H9 (cell line): Measurements from ENCODE around the gene TNIK. TPM values are rescaled to one million over a fixed set of nuclear protein-coding genes. Genes with fewer than 3 reads are reported as not detected.

Experiments used
- DNase-seq: peaks from one replicate; pipeline ENCODE4 v3.0.0-alpha.2; 2017
- H2AFZ ChIP-seq: one replicate; pipeline ENCODE4 v1.6.1; 2013; ENCODE audit warnings: mild to moderate bottlenecking, low read length, control low read depth, moderate library complexity
- H2AK5ac ChIP-seq: 2 replicates; pipeline ENCODE4 v1.6.1; 2013; ENCODE audit warnings: low read length, control low read depth, mixed read lengths; ENCODE audit not compliant: insufficient read length
- H2BK120ac ChIP-seq: one replicate; pipeline ENCODE4 v1.6.1; 2013; ENCODE audit warnings: low read depth, mild to moderate bottlenecking, low read length, control low read depth, inconsistent platforms; ENCODE audit not compliant: poor library complexity, severe bottlenecking
- H2BK12ac ChIP-seq: 2 replicates; pipeline ENCODE4 v1.6.1; 2013; ENCODE audit warnings: low read length, control low read depth, mixed read lengths, low read depth; ENCODE audit not compliant: insufficient read length
- H2BK15ac ChIP-seq: 2 replicates; pipeline ENCODE4 v1.6.1; 2013; ENCODE audit warnings: low read depth, low read length, control low read depth
- H2BK20ac ChIP-seq: one replicate; pipeline ENCODE4 v1.6.1; 2013; ENCODE audit warnings: low read depth, mild to moderate bottlenecking, low read length, control low read depth, inconsistent platforms; ENCODE audit not compliant: poor library complexity, severe bottlenecking
- H2BK5ac ChIP-seq: 2 replicates; pipeline ENCODE4 v1.6.1; 2013; ENCODE audit warnings: low read length, control low read depth, mixed read lengths; ENCODE audit not compliant: insufficient read length
- H3K14ac ChIP-seq: 2 replicates; pipeline ENCODE4 v1.6.1; 2013; ENCODE audit warnings: low read length, control low read depth; ENCODE audit not compliant: insufficient read depth
- H3K18ac ChIP-seq: 2 replicates; pipeline ENCODE4 v1.6.1; 2013; ENCODE audit warnings: low read depth, mild to moderate bottlenecking, mixed read lengths, low read length, control low read depth; ENCODE audit not compliant: insufficient read length
- H3K23ac ChIP-seq: 2 replicates; pipeline ENCODE4 v1.6.1; 2013; ENCODE audit warnings: low read length, control low read depth, mixed read lengths, low read depth; ENCODE audit not compliant: insufficient read length
- H3K23me2 ChIP-seq: 2 replicates; pipeline ENCODE4 v1.6.1; 2013; ENCODE audit warnings: low read depth, mild to moderate bottlenecking, mixed read lengths, low read length, control low read depth; ENCODE audit not compliant: insufficient read length, poor library complexity, severe bottlenecking
- H3K27ac ChIP-seq: 2 replicates; pipeline ENCODE4 v1.5.1; 2013; ENCODE audit warnings: low read length, control low read depth, mixed read lengths, low read depth; ENCODE audit not compliant: insufficient read length
- H3K27me3 ChIP-seq: 2 replicates; pipeline ENCODE4 v1.6.1; 2013; ENCODE audit warnings: low read length, control low read depth, inconsistent platforms; ENCODE audit not compliant: insufficient read depth
- H3K4ac ChIP-seq: 2 replicates; pipeline ENCODE4 v1.6.1; 2013; ENCODE audit warnings: low read depth, mild to moderate bottlenecking, control low read depth, inconsistent platforms, low read length, moderate library complexity
- H3K4me1 ChIP-seq: 2 replicates; pipeline ENCODE4 v1.6.1; 2013; ENCODE audit warnings: low read length, control low read depth, inconsistent platforms; ENCODE audit not compliant: insufficient read depth
- H3K4me2 ChIP-seq: 2 replicates; pipeline ENCODE4 v1.6.1; 2013; ENCODE audit warnings: low read length, control low read depth, mixed read lengths; ENCODE audit not compliant: insufficient read length, insufficient read depth
- H3K56ac ChIP-seq: 2 replicates; pipeline ENCODE4 v1.6.1; 2013; ENCODE audit warnings: low read depth, mild to moderate bottlenecking, mixed read lengths, low read length, control low read depth; ENCODE audit not compliant: insufficient read length
- H3K79me1 ChIP-seq: 2 replicates; pipeline ENCODE4 v1.6.1; 2013; ENCODE audit warnings: low read depth, mild to moderate bottlenecking, moderate library complexity, low read length, control low read depth, inconsistent platforms; ENCODE audit not compliant: insufficient read depth, poor library complexity, severe bottlenecking
- H3K79me2 ChIP-seq: 2 replicates; pipeline ENCODE4 v1.6.1; 2013; ENCODE audit warnings: low read length, control low read depth, inconsistent platforms; ENCODE audit not compliant: insufficient read depth
- H3K9ac ChIP-seq: 2 replicates; pipeline ENCODE4 v1.6.1; 2013; ENCODE audit warnings: low read length, control low read depth, mixed read lengths; ENCODE audit not compliant: insufficient read length; ENCODE audit errors: extremely low read depth
- H3K9me3 ChIP-seq: one replicate; pipeline ENCODE4 v1.6.1; 2013; ENCODE audit warnings: low read depth, low read length, inconsistent platforms; ENCODE audit not compliant: control insufficient read depth
- H3T11ph ChIP-seq: one replicate; pipeline ENCODE4 v1.6.1; 2013; ENCODE audit warnings: mild to moderate bottlenecking, low read length, control low read depth, inconsistent platforms
- H4K20me1 ChIP-seq: one replicate; pipeline ENCODE4 v1.6.1; 2013; ENCODE audit not compliant: control insufficient read depth, insufficient read length, insufficient read depth
- H4K5ac ChIP-seq: 2 replicates; pipeline ENCODE4 v1.6.1; 2013; ENCODE audit warnings: low read depth, mild to moderate bottlenecking, mixed read lengths, low read length, control low read depth; ENCODE audit not compliant: insufficient read length
- H4K8ac ChIP-seq: replicated peaks from 2 replicates; pipeline ENCODE4 v1.6.1; 2013; ENCODE audit warnings: low read length, control low read depth, mixed read lengths, low read depth; ENCODE audit not compliant: insufficient read length
- H4K91ac ChIP-seq: 2 replicates; pipeline ENCODE4 v1.6.1; 2013; ENCODE audit warnings: low read depth, mild to moderate bottlenecking, moderate library complexity, mixed read lengths, low read length, control low read depth; ENCODE audit not compliant: insufficient read length
- H3K27ac Mint-ChIP-seq, 3 experiments: 2 replicates in 2 of 3; 3 replicates in 1 of 3; pipeline ENCODE4 v1.8.0; 2020 to 2021; ENCODE audit warnings: mixed read lengths in 3 of 3, mild to moderate bottlenecking in 1 of 3, moderate library complexity in 1 of 3
- H3K27me3 Mint-ChIP-seq: 2 replicates; pipeline ENCODE4 v1.8.0; 2021; ENCODE audit warnings: low read depth, mild to moderate bottlenecking, moderate library complexity, mixed read lengths
- H3K36me3 Mint-ChIP-seq, 3 experiments: 2 replicates in 2 of 3; 3 replicates in 1 of 3; pipeline ENCODE4 v1.8.0; 2020 to 2021; ENCODE audit warnings: low read depth in 3 of 3, mixed read lengths in 3 of 3; ENCODE audit not compliant: insufficient read depth in 1 of 3
- H3K4me1 Mint-ChIP-seq, 2 experiments: 2 replicates each; pipeline ENCODE4 v1.8.0; 2020; ENCODE audit warnings: mixed read lengths in 2 of 2
- H3K4me3 Mint-ChIP-seq, 2 experiments: 2 replicates in 1 of 2; 3 replicates in 1 of 2; pipeline ENCODE4 v1.8.0; 2020 to 2021; ENCODE audit warnings: mild to moderate bottlenecking in 2 of 2, mixed read lengths in 2 of 2, moderate library complexity in 1 of 2
- H3K9me3 Mint-ChIP-seq, 2 experiments: 2 replicates in 1 of 2; 3 replicates in 1 of 2; pipeline ENCODE4 v1.8.0; 2020; ENCODE audit warnings: mild to moderate bottlenecking in 2 of 2, mixed read lengths in 2 of 2, moderate library complexity in 1 of 2
- CTCF ChIP-seq: fragments of 200-600 bp; sonication (generic); conservative IDR thresholded peaks from 3 replicates; pipeline ENCODE4 v1.8.0; 2021; ENCODE audit warnings: antibody characterized with exemption, mild to moderate bottlenecking
- total RNA-seq: library from RNA; stranded (reverse); gene quantifications from 2 replicates; pipeline ENCODE4 v1.2.1, GENCODE V29; 2021

Gene TNIK
- total RNA-seq, 1 experiment from 2014 or later: 15.9 TPM

GRCh38 chr3:171023566-171023965 lies 436.6 kb downstream of the TNIK start:
- no peak for TF ChIP-seq CTCF
- no peaks in the 10 kb centered on the region for H3K23me2 ChIP-seq

More at GRCh38 chr3:171023566-171023965, 436.6 kb downstream of the TNIK start:
- no peak overlapping the region for H3K4me2 ChIP-seq
- no peak for DNase-seq
- H4K8ac ChIP-seq: no peak overlapping the region
- H3K4ac ChIP-seq: no peak overlapping the region
- no peak overlapping the region for H3K18ac ChIP-seq
- no peaks in the 10 kb centered on the region for H3K27me3 ChIP-seq
- H3K27me3 Mint-ChIP-seq: peaks cover 5% of the 10 kb centered on the region; the same call in 1 of the 2 replicates
- no peak overlapping the region for H4K91ac ChIP-seq
- no peaks in the 10 kb centered on the region for H4K20me1 ChIP-seq
- H3K27ac ChIP-seq: no peak overlapping the region
- H2BK15ac ChIP-seq: no peak overlapping the region
- H4K5ac ChIP-seq: no peak overlapping the region
- H2BK120ac ChIP-seq: no peak overlapping the region
- no peaks in the 10 kb centered on the region for H3K4me1 ChIP-seq
- no peak overlapping the region for H2BK20ac ChIP-seq
- no peaks in the 10 kb centered on the region for H3K9me3 Mint-ChIP-seq
- H3K79me2 ChIP-seq: no peaks in the 10 kb centered on the region
- no peaks in the 10 kb centered on the region for H3K79me1 ChIP-seq
- no peaks in the 10 kb centered on the region for H3K4me1 Mint-ChIP-seq
- H2AFZ ChIP-seq: no peak overlapping the region
- H3K23ac ChIP-seq: no peak overlapping the region
- no peak overlapping the region for H3K56ac ChIP-seq
- no peaks in the 10 kb centered on the region for H3K36me3 Mint-ChIP-seq
- H2BK5ac ChIP-seq: no peak overlapping the region
- no peak overlapping the region for H2AK5ac ChIP-seq
- no peaks in the 10 kb centered on the region for H3K9me3 ChIP-seq
- H2BK12ac ChIP-seq: no peak overlapping the region
- H3K9ac ChIP-seq: no peak overlapping the region
- no peak overlapping the region for H3K27ac Mint-ChIP-seq
- no peak overlapping the region for H3K4me3 Mint-ChIP-seq
- H3T11ph ChIP-seq: no peak overlapping the region
- no peak overlapping the region for H3K14ac ChIP-seq
